GM18861 (cell line): ENCODE results near the gene ZNF536.
"Not testable (repeated sequence)": the region's sequence is repeated elsewhere in the genome, so short reads cannot be mapped to it uniquely, and the experiment has no call there.

Source experiments
- ATAC-seq: cut with Tn5 transposase; IDR thresholded peaks from one replicate; pipeline ENCODE4 v1.9.1; 2021; ENCODE audit not compliant: unreplicated experiment

The ZNF536 gene

DNA sequence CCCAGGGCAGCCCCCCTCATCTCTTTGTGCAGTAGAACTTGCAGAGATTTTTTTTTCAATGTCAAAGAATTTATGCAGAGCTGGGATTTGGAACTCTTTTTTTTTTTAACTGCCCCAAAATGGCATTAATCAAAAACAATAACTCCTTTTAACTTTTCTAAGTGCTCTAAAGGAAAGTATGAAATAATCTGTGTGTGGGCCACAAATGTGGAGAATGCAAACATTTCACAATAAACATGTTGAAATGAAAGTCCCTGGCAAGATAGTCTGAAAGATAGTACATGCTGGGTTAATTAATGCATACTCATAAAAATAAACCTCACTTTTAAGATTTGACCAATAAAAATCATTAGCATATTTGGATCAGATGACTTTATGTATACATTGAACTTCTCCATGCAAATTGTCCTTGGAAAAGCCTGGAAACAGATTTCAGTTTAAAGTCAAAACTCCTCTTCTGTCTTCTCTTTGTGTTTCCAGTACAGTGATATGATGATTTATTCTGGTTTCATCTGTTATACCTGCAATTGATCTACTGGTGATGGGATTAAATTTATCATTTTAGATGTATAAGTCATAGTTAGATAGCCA lies 30.5 kb upstream of the ZNF536 start:
- ATAC-seq, result no peak

DNA sequence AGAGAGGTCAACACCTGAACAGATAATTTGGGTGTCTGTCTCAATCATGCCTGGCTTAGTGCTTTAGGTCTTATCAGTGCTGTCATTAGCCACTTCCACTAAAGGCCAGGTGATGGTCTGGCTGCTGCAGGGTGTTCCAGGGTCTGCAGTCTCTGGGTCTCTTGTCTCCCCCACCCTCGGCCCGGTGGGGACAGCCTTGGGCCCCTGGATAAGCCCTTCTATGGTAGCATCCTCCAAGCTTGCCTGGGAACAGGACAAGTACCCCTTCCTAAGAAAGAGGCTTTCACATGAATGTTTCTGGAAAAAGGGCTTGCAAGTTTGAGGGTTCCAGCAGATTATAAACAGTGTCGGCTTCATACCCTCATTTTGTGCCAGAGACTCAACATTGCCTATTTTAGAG lies 29.3 kb upstream of the ZNF536 start:
- no peak for ATAC-seq

DNA sequence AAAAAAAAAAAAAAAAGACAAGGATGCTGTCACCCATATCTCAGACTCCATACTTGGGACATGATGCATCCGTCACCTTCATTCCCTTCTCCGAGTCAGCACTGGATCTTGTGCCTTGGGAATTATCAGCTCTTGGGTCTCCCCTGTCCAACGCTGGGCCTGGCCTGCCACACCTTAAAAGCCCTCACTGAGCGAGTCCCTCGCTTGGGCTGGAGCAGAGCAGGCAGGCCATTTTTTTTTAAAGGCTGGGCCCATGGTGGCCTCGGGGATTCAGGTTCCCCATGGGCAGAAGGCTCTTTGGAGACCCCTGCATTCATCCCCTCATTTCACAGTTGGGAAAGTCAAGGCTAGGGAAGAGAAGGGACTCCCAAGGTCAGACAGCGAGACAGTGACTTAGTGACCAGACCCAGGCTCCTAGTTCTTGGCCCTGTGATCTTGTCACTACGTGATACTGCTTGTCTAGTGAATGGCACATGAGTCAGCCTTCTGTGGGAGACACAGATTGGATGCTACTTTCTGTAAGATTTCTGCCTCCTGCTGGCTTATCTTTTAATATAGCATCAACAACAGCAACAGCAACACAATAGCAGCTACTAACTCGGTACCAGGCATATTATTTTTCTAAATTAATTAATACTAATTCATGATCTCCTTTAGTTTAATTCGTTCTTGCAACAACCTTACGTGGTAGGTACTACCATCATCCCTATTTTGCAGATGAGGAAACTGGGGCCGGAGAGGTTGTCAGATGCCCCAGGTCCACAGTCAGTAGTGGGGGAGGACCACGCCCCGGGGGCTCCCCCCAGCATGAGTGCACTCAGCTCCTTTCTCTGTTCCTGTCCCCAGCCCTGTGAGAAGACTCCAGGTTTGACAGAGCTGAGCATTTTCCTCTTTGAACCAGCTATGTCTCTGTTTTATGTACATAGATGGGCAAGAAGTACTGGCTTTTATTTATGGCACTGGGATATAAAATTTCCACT lies 27.4 kb upstream of the ZNF536 start:
- ATAC-seq, result no peak

DNA sequence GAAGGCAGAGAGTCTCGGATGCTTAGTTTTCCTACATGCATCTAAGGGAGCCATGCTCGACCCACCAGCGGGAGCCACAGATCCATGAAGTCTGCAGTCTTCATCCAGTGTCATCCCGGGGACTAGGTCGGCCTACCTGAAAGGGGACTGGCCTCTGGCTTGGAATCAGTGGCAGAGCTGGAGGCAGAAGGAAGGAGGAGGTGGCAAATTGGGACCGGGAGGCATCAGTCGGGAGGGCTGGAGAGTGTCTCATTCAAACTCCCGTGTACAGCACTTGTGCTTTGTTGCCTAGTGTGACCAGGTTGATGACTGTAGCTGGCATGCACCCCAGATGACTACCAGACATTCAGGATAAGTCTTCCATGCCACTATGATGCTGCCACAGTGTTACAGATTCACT lies 26.5 kb upstream of the ZNF536 start:
- ATAC-seq, result no peak

DNA sequence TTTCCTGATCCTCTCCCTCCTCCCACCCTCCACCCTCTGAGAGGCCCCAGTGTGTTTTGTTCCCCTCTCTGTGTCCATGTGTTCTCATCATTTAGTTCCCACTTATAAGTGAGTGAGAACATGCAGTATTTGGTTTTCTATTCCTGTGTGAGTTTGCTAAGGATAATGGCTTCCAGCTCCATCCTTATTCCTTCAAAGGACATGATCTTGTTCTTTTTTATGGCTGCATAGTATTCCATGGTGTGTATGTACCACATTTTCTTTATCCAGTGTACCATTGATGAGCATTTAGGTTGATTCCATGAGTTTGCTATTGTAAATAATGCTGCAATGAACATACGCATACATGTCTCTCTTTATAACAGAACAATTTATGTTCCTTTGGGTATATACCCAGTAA lies 25.7 kb upstream of the ZNF536 start:
- not testable (repeated sequence) for ATAC-seq

DNA sequence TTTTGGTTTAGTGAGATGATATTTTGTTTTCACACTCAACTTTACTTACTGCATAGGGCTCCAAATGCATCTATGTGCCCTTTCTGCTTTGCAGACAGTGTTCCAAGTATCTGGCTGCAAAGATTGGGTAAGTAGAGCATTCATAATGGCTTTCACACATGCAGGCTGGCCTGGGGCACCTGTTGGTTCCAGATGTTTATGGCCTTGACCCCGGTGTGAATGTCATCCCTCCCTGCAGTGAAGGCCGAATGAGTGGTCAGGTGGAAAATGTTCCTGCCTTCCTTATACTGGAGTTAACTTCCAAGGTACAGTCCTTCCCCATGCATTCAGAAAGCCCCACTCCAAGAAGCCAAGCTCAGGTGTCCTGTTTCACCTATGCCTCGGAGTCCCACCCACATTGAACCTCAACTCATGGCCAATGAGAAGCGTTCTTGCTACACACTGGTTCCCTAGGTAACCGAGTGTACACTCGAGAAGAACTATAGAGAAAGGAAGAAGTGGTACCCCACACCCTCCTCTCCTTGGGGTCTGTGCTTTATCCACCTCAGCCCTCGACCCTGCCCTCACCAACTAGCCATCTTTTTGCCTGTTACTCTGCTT lies 23.0 kb upstream of the ZNF536 start:
- no peak for ATAC-seq

DNA sequence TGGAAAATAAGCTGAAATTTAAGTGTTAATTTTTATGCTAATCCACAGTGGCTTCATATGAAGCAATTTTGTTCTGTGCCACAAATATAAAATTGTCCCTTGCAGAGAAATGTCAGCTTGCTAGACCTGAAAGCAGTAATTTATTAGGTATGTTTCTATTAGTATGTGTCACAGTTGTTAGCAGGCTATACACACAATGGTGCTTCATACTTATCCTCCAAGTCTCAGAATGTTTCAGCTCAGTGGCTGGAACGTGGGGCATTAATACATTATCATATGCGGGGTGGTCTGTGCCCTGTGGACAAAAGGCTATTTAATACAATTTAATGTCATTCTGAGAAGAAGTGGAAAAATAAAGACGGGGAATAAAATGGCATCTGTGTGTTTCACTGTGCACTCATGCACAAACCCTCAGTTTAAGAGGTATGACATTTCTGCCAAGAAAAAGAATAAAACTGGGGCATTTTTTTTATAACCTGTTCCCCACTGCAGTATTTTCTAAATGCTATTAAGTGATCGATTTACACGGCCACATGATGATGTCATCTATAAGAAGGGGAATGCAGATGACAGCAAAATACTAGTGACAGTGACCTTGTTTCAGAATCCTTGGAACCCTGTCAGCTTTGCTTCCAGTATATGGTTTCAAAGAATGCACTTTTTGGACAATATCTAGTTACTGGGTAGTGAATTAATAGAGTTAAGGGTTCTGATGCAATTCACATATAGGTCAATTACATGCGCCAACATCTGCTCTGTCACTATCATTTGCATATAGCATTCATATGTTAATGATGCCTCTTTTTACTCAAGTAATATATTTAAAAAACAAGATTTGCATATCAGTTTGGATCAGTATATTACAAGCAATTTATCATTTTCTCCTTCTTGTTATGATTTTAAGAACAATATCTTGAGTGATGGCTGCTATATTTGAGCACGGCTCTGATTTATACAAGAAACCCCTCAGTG lies 21.2 kb upstream of the ZNF536 start:
- ATAC-seq, result no peak

DNA sequence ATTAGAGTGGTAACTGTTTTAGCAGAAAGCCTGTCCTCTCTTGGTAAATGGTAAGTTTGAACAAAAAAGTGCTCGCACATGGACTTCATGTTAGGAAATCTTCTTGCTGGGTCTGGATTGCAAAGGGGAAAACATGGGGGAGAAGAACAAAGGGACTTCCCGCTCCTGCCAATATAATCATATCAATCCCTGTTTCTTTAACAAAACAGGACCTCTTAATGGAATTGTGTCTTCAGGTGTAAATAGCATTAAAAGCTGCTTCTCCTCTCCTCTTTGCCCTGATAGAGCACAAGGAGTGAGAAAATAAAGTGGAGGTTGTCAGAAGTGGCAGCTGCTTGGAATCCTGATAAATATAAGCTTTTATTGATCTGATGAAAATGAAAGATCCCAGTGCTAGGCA lies 20.4 kb upstream of the ZNF536 start:
- no peak for ATAC-seq

DNA sequence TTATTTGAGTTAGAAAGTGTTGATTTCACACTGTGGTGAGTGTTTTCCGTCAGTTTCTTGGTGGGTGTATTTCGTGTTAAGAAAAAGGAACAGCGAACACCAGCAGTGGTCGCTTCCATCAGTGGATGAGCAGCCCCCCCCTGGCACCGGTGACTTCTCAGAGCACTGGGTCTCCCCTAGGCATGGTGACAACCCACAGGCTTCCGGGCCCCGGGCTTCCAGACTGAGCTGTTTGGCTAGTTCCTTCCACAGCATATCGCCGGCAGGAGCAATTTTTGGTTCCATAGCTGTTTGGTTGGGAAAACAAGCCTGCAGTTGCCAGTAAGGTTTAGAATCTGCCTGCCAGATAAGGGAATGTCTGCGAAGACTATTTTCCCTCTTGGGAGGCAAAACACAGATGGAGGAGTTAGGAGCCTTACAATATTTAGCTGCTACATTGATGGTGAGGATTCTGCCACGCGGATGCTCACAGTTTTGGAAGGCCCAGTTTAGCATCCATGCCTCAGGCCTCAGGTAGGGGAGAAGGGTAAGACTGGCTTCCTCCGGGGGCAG lies 18.7 kb upstream of the ZNF536 start:
- no peak for ATAC-seq

DNA sequence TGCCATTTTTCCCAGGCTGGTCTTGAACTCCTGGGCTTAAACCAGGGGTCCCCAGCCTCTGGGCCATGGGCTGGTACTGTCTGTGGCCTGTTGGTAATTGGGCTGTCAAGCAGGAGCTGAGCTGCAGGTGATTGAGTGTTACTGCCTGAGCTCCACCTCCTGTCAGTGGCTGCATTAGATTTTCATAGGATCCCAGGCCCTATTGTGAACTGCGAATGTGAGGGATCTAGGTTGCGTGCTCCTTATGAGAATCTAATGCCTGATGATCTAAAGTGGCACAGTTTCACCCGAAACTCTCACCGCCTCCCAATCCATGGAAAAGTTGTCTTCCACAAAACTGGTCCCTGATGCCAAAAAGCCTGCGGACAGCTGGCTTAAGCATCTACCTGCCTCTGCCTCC lies 16.6 kb upstream of the ZNF536 start:
- no peak for ATAC-seq

DNA sequence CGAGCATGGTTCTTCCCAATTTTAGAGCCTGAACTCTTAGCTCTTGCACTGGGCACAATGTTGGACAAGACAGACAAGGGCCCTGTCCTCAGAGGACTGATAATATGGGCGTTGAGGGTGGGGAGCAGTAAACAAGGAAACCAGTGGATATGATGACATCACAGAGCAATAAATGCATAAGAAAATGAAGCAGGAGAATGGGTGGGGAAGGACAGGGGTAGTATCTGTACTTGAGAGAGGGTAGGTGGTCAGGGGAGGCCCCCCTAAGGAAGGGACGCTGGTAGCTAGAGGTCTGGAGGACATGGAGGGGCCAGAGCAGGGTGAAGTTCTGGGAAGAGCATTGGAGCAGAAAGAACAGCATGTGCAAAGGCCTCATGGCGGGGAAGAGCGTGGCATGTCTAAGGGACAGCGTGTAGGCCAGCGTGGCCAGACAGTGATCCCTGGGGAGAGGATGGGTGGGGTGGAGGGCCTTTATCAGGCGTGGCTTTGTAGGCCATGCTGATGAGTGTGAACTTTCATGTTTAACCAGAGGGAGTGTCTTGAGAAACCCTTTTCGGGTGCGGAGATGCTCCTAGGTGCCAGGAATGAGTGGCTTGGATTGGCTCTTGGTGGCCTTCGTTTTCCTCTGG lies 15.1 kb upstream of the ZNF536 start:
- no peak for ATAC-seq

DNA sequence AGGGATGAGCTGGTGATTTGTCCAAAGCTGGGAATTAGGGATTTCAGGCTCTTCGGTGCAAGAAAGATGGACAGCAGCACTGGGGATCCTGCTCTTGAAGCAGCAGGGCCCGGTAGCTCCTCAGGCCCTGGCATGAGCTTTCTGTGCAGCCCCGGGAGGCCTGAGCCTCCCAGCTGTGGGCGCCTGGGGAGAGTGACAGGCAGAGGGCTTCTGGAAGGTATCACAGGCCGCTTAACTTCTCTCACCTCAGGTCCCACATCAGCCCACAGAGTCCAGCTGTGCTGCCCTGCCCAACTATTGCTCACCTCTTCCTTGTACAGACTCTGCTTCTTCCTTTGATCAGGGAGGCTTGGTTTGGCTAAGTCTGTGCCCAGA lies 14.6 kb upstream of the ZNF536 start:
- ATAC-seq, result no peak

DNA sequence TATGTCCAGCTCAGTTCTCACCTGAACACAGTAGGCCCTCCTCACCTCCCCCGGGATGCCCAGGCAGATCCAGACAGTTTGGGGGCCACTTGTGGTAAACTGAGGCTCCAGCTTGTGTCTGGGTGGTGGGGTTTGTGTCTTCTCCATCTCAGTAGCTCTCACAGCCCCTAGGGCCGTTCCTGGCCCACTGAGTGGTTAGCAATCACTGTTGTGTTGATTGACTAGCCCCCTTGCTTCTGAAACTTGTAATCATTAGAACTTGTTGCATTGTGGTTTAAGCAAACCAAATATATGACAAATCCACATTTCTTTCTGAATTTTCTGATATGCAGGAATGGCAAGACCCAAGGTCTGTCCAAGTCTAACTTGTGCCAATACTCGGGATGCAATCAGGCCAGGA lies 13.9 kb upstream of the ZNF536 start:
- no peak for ATAC-seq

DNA sequence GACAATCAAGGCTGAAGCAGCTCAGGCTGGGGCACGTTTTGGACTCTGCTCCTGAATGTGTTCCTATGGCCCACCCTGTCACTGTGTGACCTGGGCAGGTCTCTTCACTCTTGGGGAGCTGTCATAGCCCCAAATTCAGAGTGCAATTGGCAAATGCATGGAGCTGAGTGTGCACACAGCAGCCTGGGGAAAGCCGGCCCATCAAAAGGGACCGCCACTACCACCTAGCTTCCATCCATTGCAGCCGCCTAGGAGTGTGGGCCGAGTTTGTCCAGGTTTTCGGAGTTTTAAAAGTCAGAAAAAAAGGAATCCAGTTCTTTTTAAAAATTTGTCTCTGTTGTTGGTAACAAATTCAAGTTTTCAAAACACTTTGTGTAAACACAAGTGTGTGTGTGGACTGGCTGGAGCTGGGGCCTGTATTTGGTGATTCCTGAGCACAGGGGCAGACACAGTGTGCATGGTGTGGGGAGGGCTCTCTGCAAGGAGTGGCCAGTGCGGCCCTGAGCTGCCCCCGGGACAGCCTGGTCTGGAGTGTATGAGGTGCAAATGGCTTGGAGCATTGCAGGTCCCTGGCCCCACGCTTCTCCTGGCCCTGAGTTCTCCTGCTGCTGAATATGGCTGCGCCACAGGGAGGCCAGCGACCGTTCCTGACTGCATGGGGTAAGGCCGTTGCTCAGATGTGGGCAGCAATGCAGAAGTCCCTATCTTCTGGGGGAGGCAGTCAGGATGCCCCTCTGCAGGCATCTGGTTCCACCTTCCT lies 13.2 kb upstream of the ZNF536 start:
- ATAC-seq, result no peak

DNA sequence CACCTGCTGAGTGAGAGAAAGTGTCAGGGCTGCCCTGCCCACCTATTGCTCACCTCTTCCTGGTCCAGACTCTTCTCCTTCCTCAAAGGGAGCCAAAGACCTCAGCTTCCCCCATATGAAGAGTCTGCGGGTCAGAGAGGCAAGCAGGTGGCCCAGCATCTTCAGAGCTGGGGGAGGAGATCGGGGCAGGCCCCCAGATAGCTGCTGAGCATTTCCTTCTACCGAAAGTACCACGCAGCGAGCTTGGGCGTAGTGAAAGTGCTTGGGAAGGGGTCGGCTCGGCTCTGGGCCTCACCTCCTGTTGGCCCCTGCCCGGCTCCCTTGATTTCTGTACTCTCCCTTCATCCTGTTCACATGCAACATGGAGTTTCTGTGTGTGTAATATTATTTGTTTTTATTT lies 12.2 kb upstream of the ZNF536 start:
- no peak for ATAC-seq

DNA sequence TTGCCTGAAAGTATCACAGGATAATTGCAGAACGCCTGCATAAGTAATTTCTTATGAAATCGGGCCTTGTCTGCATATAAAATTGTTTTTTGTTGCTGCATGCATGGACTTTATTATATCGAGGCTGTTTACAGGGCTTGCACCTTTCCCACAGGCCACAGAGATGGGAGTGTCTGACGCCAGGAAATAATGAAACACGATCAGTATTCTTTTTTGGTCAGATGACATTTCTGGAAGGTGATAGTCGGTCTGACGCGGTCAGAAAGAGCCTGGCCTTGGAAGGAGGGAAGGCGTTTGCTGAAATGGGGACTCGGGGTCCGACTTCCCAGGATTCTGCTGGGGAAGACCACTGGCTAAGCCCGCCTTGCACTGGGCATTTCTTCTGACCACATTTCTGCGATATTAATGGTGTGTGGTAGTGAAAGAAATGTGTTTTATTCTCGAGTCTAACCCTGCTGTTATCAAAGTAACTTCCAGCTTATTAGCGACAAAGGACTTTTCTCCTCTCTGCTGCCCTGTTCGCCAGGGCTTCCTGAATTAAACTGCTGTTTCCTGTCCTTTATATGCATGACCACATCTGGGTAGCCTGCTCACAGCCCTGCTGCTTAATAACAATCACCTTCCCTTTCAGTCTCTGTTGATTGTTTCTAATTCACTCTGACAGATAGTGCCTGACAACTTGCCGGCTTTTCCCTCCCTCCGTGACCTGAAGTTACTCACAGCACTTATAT lies 11.6 kb upstream of the ZNF536 start:
- ATAC-seq, result no peak

DNA sequence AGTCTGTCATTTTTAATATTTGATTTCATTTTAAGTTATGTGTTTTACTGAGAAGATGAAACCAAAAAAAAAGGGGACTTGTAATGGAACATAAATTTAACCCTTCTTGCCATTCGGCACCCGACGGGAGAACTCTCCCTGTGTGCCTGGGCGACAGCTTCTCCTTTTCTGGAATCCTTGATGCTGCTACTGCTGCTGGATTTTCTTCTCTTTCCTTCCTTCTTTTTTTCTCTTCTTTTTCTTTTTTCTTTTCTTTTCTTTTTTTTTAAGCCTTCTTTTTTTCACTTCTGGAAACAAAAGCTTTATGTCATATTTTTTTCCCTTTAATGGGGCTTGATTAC lies 11.1 kb upstream of the ZNF536 start:
- ATAC-seq, result no peak

DNA sequence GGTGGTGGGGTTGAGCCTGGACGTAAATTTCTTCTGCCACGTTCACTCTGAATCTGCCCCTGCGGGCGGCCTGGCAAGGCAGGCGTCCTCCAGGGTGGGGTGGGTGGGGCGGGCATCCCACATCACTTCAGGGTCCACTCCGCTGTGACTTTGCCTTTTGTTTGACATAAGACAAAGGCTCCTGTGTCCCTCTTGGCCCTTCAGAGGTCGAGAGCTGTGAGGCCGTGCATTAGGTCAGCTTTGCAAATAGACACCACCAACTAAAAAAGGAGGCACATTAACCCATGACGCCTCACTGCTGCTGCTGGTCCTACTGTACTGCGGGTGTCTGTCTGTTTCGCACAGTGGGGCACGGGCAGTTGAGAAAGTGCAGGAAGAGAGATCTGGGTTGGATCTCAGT lies 10.5 kb upstream of the ZNF536 start:
- ATAC-seq, result no peak

DNA sequence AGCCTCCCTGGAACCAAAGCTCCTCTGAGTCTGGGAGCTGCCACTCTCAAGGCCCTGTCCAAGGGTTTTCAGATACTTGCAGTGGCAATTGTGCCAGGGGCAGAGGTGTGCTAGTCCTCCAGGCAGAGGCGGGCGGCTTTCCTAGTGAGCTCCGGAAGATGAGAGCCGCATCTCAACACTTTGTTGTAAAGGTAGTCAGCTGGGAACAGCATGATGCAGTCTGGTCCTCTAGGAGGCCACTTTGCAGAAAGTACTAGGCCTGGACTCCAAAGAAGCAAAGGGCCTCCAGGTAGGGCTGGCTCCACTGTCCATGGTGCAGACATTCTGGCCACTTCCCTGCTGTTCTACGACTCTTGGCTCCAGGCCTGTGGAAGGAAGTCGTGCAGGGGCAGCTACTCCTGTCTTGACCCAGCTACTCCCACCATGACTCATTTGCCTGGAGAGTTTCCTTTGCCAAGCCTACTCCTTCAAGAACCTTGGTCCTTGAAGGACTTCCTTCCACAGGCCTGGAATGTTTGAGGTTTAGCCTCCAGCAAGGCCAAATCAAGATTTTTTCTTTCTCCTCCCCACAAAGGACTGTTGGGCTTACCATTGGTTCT lies 9.9 kb upstream of the ZNF536 start:
- no peak for ATAC-seq
